Adrenal gland (tissue), 12 donors: ENCODE results near the gene MBNL1. TPM values are rescaled to one million over a fixed set of nuclear protein-coding genes. Genes with fewer than 3 reads are reported as not detected.

Source experiments
- DNase-seq, 7 donors: peaks; one replicate each; pipeline ENCODE4 v3.0.0-alpha.2; 2019 to 2020
- H3K27ac ChIP-seq, 5 donors: fragments of 200-600 bp; sonication (generic) in 4 of 5; 1 replicate in 3 of 5; 2 replicates in 2 of 5; pipeline versions ENCODE4 v1.5.1 to v1.8.0; 2016 to 2020; ENCODE audit warnings: mild to moderate bottlenecking in 1 of 5
- H3K27me3 ChIP-seq: fragments of 200-600 bp; 2 replicates; pipeline ENCODE4 v1.8.0; 2021
- H3K36me3 ChIP-seq, 2 donors: fragments of 200-600 bp; replicated peaks in 1 of 2; 1 replicate in 1 of 2; 2 replicates in 1 of 2; pipeline versions ENCODE4 v1.5.1 to v1.8.0; 2018 to 2022
- H3K4me1 ChIP-seq, 2 donors: fragments of 200-600 bp; replicated peaks in 1 of 2; 1 replicate in 1 of 2; 2 replicates in 1 of 2; pipeline versions ENCODE4 v1.5.1 to v1.8.0; 2018 to 2021
- H3K4me3 ChIP-seq, 4 donors: fragments of 200-600 bp; sonication (generic) in 3 of 4; one replicate each; pipeline ENCODE4 v1.5.1; 2016 to 2018
- H3K9me3 ChIP-seq, 3 donors: fragments of 200-600 bp; sonication (generic) in 1 of 3; replicated peaks in 1 of 3; 1 replicate in 2 of 3; 2 replicates in 1 of 3; pipeline versions ENCODE4 v1.5.1 to v1.8.0; 2016 to 2021
- CTCF ChIP-seq, 6 experiments: fragments of 450-650 bp in 4 of 6; fragments of 200-600 bp in 2 of 6; sonication (generic) in 1 of 6; IDR thresholded peaks; 1 replicate in 5 of 6; 2 replicates in 1 of 6; pipeline versions ENCODE4 v1.5.1 to v1.8.0; 2016 to 2021; ENCODE audit warnings: antibody characterized with exemption in 6 of 6, mild to moderate bottlenecking in 2 of 6, moderate library complexity in 1 of 6
- POLR2A ChIP-seq, 2 donors: fragments of 450-650 bp; IDR thresholded peaks; one replicate each; pipeline ENCODE4 v1.6.1; 2017; ENCODE audit warnings: antibody characterized with exemption in 2 of 2, mild to moderate bottlenecking in 2 of 2, moderate library complexity in 1 of 2
- WGBS, 4 donors: extraction: QIAGEN DNeasy Blood & Tissue Kit in 2 of 4; methylation state at CpG; one replicate each; pipeline versions ENCODE4 v1.1.5 to v1.1.7; 2013 to 2017; 5-methylcytosine and 5-hydroxymethylcytosine counted together
- intact Hi-C, 2 donors: fragments of 100-400 bp; cut with DNase I; formaldehyde crosslinking; loops; one replicate each; pipeline versions ENCODE4 v1.14.1 to v1.15.0; 2022 to 2023
- polyA plus RNA-seq, 3 donors: library from polyadenylated mRNA; stranded (reverse); fragments of 200-250 nt in 2 of 3; fragments of 350-450 nt in 1 of 3; fragmentation: Illumina TruSeq in 1 of 3; extraction: RNeasy Lipid Tissue Mini Kit (QIAGEN cat#74804) in 1 of 3; gene quantifications; one replicate each; pipeline ENCODE4 v1.2.3, GENCODE V29; 2013 to 2014
- total RNA-seq, 9 donors: library from RNA; depleted of rRNA in 4 of 9; stranded (reverse); fragments of >200 nt in 4 of 9; fragments of 120-200 nt in 1 of 9; fragmentation: NEBNext Ultra II Directional in 1 of 9; extraction: Animal tissue kit (Norgen Biotek cat#: 25700) in 1 of 9; gene quantifications; one replicate each; pipeline versions ENCODE4 v1.1.0 to v1.2.4, GENCODE V29; 2013 to 2023
- donor health status: healthy with polysubstance abuse.
- donor health status: Bipolar disorder and iron deficiency.
- donor health status: DM: yes; HTN: yes; CAD: no.
- donor health status: DM: no; HTN: no; CAD: no.
- donor health status: DM: no; HTN: no; CAD: no.
- donor health status: DM: yes; HTN: yes; CAD: no.

The MBNL1 gene
- total and polyA plus RNA-seq, 12 donors = 30.6 to 252 (median 122) TPM

- intact Hi-C loops = no loop called here
- no peak for TF ChIP-seq CTCF (IDR thresholded peaks at IDR 0.05)
- TF ChIP-seq POLR2A (IDR thresholded peaks at IDR 0.05) = no peak
- H3K27ac ChIP-seq = no peak overlapping the region
- H3K4me1 ChIP-seq = peaks cover 0 to 5% of the 10 kb centered on the region in 2 donors
- H3K36me3 ChIP-seq = no peaks in the 10 kb centered on the region
- no peaks in the 10 kb centered on the region for H3K27me3 ChIP-seq
- DNase-seq = no peak
- H3K9me3 ChIP-seq = no peaks in the 10 kb centered on the region
- H3K4me3 ChIP-seq = no peak overlapping the region
These were observed 16.8 kb upstream of the MBNL1 start for GRCh38 chr3:152251916-152252315.

GRCh38 chr3:152252755-152253154 is 16.0 kb upstream of the MBNL1 start:
- 77 to 85% (median 80%) methylated on average over 3 of the region's 3 CpGs for WGBS, 4 donors
- intact Hi-C loops = no loop called here

GRCh38 chr3:152253514-152253913 is 15.2 kb upstream of the MBNL1 start:
- WGBS, 4 donors = 75 to 89% (median 81%) methylated on average over 1 of the region's 1 CpG
- DNase-seq = no peak
- intact Hi-C loops = no loop called here
- Histone ChIP-seq H3K4me1 (peaks cover under 1 to 14% of the 10 kb centered on the region in 2 donors), H3K4me3 (no peak overlapping the region), H3K27ac (no peak overlapping the region), H3K9me3 (no peaks in the 10 kb centered on the region), H3K27me3 (no peaks in the 10 kb centered on the region), H3K36me3 (no peaks in the 10 kb centered on the region)
- TF ChIP-seq POLR2A (IDR thresholded peaks at IDR 0.05) (no peak), CTCF (IDR thresholded peaks at IDR 0.05) (no peak)

More at GRCh38 chr3:152252755-152253154, 16.0 kb upstream of the MBNL1 start:
- peak overlapping the region in 1 of 5 donors; percentile 10 for H3K27ac ChIP-seq
- TF ChIP-seq CTCF (IDR thresholded peaks at IDR 0.05) = no peak
- no peak for TF ChIP-seq POLR2A (IDR thresholded peaks at IDR 0.05)
- no peaks in the 10 kb centered on the region for H3K9me3 ChIP-seq
- H3K36me3 ChIP-seq = no peaks in the 10 kb centered on the region
- H3K27me3 ChIP-seq = no peaks in the 10 kb centered on the region
- H3K4me1 ChIP-seq = peaks cover 0 to 7% of the 10 kb centered on the region in 2 donors
- no peak overlapping the region for H3K4me3 ChIP-seq
- DNase-seq = no peak

GRCh38 chr3:152254041-152254440 is 14.7 kb upstream of the MBNL1 start:
- H3K36me3 ChIP-seq = no peaks in the 10 kb centered on the region

More at GRCh38 chr3:152254041-152254440, 14.7 kb upstream of the MBNL1 start:
- DNase-seq = no peak
- Histone ChIP-seq H3K4me3 (no peak overlapping the region), H3K4me1 (peaks cover 6 to 20% of the 10 kb centered on the region in 2 donors), H3K9me3 (no peaks in the 10 kb centered on the region), H3K27me3 (no peaks in the 10 kb centered on the region), H3K27ac (no peak overlapping the region)
- intact Hi-C loops = no loop called here
- 50 to 75% (median 62%) methylated on average over 2 of the region's 2 CpGs for WGBS, 4 donors
- TF ChIP-seq CTCF (IDR thresholded peaks at IDR 0.05) (no peak), POLR2A (IDR thresholded peaks at IDR 0.05) (no peak)
